Lower leg skin (tissue), 4 donors: Measurements from ENCODE around the gene LSM3. TPM values are rescaled to one million over a fixed set of nuclear protein-coding genes. Genes with fewer than 3 reads are reported as not detected.

Experiments used
- DNase-seq, 2 donors: peaks; one replicate each; pipeline ENCODE4 v3.0.0-alpha.2; 2019; ENCODE audit warnings: low spot score in 2 of 2
- H3K4me3 ChIP-seq: fragments of 200-600 bp; sonication (generic); 2 replicates; pipeline ENCODE4 v1.5.1; 2017; ENCODE audit warnings: mild to moderate bottlenecking, low read depth; ENCODE audit not compliant: poor library complexity, severe bottlenecking
- CTCF ChIP-seq, 3 donors: fragments of 450-650 bp; IDR thresholded peaks; one replicate each; pipeline ENCODE4 v1.5.1; 2016; ENCODE audit warnings: antibody characterized with exemption in 3 of 3, mild to moderate bottlenecking in 3 of 3, moderate library complexity in 2 of 3
- POLR2A ChIP-seq, 2 donors: fragments of 450-650 bp; IDR thresholded peaks; one replicate each; pipeline ENCODE4 v1.6.1; 2016 to 2017; ENCODE audit warnings: antibody characterized with exemption in 2 of 2, mild to moderate bottlenecking in 1 of 2, moderate library complexity in 1 of 2
- WGBS, 2 donors: methylation state at CpG; one replicate each; pipeline ENCODE4 v1.1.5; 2018; 5-methylcytosine and 5-hydroxymethylcytosine counted together
- intact Hi-C: fragments of 100-400 bp; cut with DNase I; formaldehyde crosslinking; loops from one replicate; pipeline ENCODE4 v1.15.0; 2023; ENCODE audit warnings: low total_unique reads
- total RNA-seq, 4 donors: library from RNA; depleted of rRNA; stranded (reverse); fragments of >200 nt; gene quantifications; one replicate each; pipeline ENCODE4 v1.1.0, GENCODE V29; 2016

LSM3 gene
- total RNA-seq, 4 donors from 2014 or later: 7.6 to 11.4 (median 8.2) TPM

GRCh38 chr3:14175383-14176037, 3.1 kb upstream of the LSM3 start:
- WGBS, 2 donors: 44 to 50% methylated on average over 3 of the region's 3 CpGs
- TF ChIP-seq POLR2A (IDR thresholded peaks at IDR 0.05) (no peak), CTCF (IDR thresholded peaks at IDR 0.05) (no peak)
- H3K4me3 ChIP-seq: no peak overlapping the region
- DNase-seq: no peak
- intact Hi-C loops: loop anchor here (10.0 kb wide), 1 partner anchor 51 kb away; the partner anchor contains the start of genes CHCHD4 and TMEM43

GRCh38 chr3:14177580-14178246, 904 bp upstream of the LSM3 start:
- intact Hi-C loops: loop anchor here (10.0 kb wide), 1 partner anchor 53 kb away; the partner anchor contains the start of genes CHCHD4 and TMEM43
- TF ChIP-seq CTCF (IDR thresholded peaks at IDR 0.05): no peak
- no peak for TF ChIP-seq POLR2A (IDR thresholded peaks at IDR 0.05)
- peak overlapping the region; percentile 72 for H3K4me3 ChIP-seq
- DNase-seq: no peak
- 3 to 5% methylated on average over 9 to 10 of the region's 10 CpGs for WGBS, 2 donors

- TF ChIP-seq POLR2A (IDR thresholded peaks at IDR 0.05) (no peak), CTCF (IDR thresholded peaks at IDR 0.05) (no peak)
- intact Hi-C loops: loop anchor here (10.0 kb wide), 1 partner anchor 54 kb away; the partner anchor contains the start of genes CHCHD4 and TMEM43
- 3 to 5% methylated on average over 3 of the region's 3 CpGs for WGBS, 2 donors
- no peak for DNase-seq
- H3K4me3 ChIP-seq: peak overlapping the region; percentile 57
Measured at GRCh38 chr3:14179114-14179465, 473 bp downstream of the LSM3 start.

- 92 to 94% methylated on average over 1 of the region's 1 CpG for WGBS, 2 donors
- intact Hi-C loops: loop anchor here (10.0 kb wide), 1 partner anchor 55 kb away; the partner anchor contains the start of genes CHCHD4 and TMEM43
- no peak overlapping the region for H3K4me3 ChIP-seq
- TF ChIP-seq POLR2A (IDR thresholded peaks at IDR 0.05): no peak
- TF ChIP-seq CTCF (IDR thresholded peaks at IDR 0.05): no peak
- no peak for DNase-seq
Measured at GRCh38 chr3:14179795-14180194, 1.2 kb downstream of the LSM3 start.

GRCh38 chr3:14181253-14181652, 2.6 kb downstream of the LSM3 start:
- TF ChIP-seq CTCF (IDR thresholded peaks at IDR 0.05) (no peak), POLR2A (IDR thresholded peaks at IDR 0.05) (no peak)
- 80 to 89% methylated on average over 3 of the region's 3 CpGs for WGBS, 2 donors
- no peak overlapping the region for H3K4me3 ChIP-seq
- intact Hi-C loops: no loop called here
- DNase-seq: no peak
